Urinary bladder (tissue), 4 donors: ENCODE data around the gene FCRL1. TPM values are rescaled to one million over a fixed set of nuclear protein-coding genes. Genes with fewer than 3 reads are reported as not detected.

ENCODE experiments used
- DNase-seq: peaks from one replicate; pipeline ENCODE4 v3.0.0-alpha.2; 2015; ENCODE audit errors: extremely low spot score
- H3K27ac ChIP-seq: one replicate; pipeline ENCODE4 v1.5.1; 2013; ENCODE audit warnings: low read depth, mild to moderate bottlenecking, moderate library complexity
- H3K36me3 ChIP-seq: one replicate; pipeline ENCODE4 v1.6.1; 2013; ENCODE audit warnings: mild to moderate bottlenecking, moderate library complexity; ENCODE audit not compliant: insufficient read depth
- H3K4me1 ChIP-seq: one replicate; pipeline ENCODE4 v1.6.1; 2013; ENCODE audit warnings: mild to moderate bottlenecking, moderate library complexity; ENCODE audit not compliant: insufficient read depth
- H3K4me3 ChIP-seq: one replicate; pipeline ENCODE4 v1.5.1; 2013; ENCODE audit warnings: low read depth, low read length
- WGBS: extraction: QIAGEN DNeasy Blood & Tissue Kit; methylation state at CpG from one replicate; pipeline ENCODE4 v1.1.7; 2013; 5-methylcytosine and 5-hydroxymethylcytosine counted together
- polyA plus RNA-seq: library from polyadenylated mRNA; stranded (reverse); fragments of 200-250 nt; gene quantifications from one replicate; pipeline ENCODE4 v1.2.3, GENCODE V29; 2013
- total RNA-seq: library from RNA; depleted of rRNA; stranded (reverse); fragments of >200 nt; gene quantifications from one replicate; pipeline ENCODE4 v1.2.3, GENCODE V29; 2014
- donor health status: healthy with polysubstance abuse.
- donor health status: healthy.

The FCRL1 gene, protein sequence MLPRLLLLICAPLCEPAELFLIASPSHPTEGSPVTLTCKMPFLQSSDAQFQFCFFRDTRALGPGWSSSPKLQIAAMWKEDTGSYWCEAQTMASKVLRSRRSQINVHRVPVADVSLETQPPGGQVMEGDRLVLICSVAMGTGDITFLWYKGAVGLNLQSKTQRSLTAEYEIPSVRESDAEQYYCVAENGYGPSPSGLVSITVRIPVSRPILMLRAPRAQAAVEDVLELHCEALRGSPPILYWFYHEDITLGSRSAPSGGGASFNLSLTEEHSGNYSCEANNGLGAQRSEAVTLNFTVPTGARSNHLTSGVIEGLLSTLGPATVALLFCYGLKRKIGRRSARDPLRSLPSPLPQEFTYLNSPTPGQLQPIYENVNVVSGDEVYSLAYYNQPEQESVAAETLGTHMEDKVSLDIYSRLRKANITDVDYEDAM
- total RNA-seq, result 0.63 TPM
- polyA plus RNA-seq, result 0.10 TPM

GRCh38 chr1:157819896-157820295 is at the start of gene FCRL1:
Gene FCRL1 (minus strand): TSS chr1:157820120. CDS start chr1:157820037, 83 bp downstream.
- no peaks in the 10 kb centered on the region for H3K36me3 ChIP-seq
- no peaks in the 10 kb centered on the region for H3K4me1 ChIP-seq
- 65% methylated on average over 3 of the region's 3 CpGs for whole genome bisulfite sequencing
- no peak within 1 kb of the TSS for H3K4me3 ChIP-seq
- H3K27ac ChIP-seq, result no peak within 1 kb of the TSS
- no peak for DNase-seq

GRCh38 chr1:157868654-157869053 is 48.7 kb upstream of the FCRL1 start:
- no peak for DNase-seq
- 74% methylated on average over 1 of the region's 1 CpG for WGBS
- H3K4me3 ChIP-seq, result no peak overlapping the region
- H3K36me3 ChIP-seq, result no peaks in the 10 kb centered on the region
- no peaks in the 10 kb centered on the region for H3K4me1 ChIP-seq
- no peak overlapping the region for H3K27ac ChIP-seq

DNA sequence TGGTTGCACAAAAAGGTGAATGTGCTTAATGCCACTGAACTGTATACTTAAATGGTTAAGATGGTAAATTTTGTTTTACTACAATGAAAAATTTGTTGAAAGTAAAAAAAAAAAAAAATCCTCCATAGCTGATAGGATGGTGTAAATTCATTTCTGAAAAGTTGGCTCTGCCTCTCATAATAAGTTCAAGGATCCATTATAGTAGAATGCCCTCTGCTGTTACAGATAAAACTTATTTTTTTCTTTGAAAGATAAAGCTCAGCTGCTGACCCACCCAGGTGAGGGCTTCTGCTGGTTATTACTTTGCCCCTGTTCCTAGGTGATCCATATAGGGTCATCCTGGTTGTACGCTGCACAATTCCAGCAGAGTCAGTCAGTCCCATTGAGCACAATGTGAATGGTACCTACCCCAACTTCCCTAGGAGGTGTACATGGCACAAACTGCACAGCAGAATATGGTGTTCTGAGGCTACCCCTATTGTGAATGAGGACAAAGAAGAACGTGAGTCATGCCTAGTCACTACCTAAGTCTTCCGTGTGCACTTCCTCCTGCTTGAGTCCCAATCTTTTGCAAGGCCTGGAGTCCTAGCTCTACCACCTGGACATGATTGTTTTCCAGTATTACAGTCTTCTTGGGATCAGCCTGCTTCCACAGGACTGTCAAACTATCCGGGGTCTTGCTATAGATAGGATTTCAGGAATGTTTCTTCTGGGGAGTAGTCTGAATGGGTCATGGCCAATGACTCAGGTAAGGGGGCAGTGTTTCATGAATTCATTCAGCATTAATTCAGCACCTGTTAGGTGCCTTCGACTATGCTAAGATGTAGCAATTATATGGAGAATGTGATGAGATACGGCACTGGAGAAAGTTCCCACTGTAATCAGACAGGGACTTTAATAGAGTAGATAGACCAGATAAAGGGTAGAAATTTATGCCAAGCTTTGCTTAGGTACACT is 42.5 kb upstream of the FCRL1 start:
- no peak overlapping the region for H3K4me3 ChIP-seq
- no peak for DNase-seq
- H3K27ac ChIP-seq, result no peak overlapping the region
- WGBS, result 78% methylated on average over 6 of the region's 6 CpGs
- H3K4me1 ChIP-seq, result no peaks in the 10 kb centered on the region
- no peaks in the 10 kb centered on the region for H3K36me3 ChIP-seq

DNA sequence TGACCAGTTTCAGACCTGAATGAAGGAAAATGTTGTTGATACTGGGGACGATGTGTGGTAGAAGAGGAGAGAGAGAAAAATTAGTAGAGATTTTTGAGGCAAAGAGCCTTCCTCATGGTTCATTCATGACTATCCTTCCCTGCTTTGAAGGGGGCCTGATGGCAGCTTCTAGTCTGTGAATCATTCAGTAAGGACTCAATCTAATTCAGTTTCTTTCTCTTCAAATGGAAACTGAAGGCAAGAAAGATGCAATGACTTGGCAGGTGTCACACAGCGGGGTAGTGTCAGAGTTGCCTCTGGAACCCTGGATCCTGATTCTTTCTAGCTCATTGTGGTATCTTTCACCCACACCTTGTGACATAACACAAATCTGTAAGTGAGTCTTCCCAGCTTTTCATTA is 36.6 kb upstream of the FCRL1 start:
- Histone ChIP-seq H3K4me3 (no peak overlapping the region), H3K36me3 (no peaks in the 10 kb centered on the region), H3K27ac (no peak overlapping the region), H3K4me1 (no peaks in the 10 kb centered on the region)
- DNase-seq, result no peak
- 81% methylated on average over 2 of the region's 2 CpGs for WGBS

- H3K27ac ChIP-seq, result no peak overlapping the region
- WGBS, result 68% methylated on average over 3 of the region's 3 CpGs
- DNase-seq, result no peak
- H3K4me3 ChIP-seq, result no peak overlapping the region
- no peaks in the 10 kb centered on the region for H3K4me1 ChIP-seq
- no peaks in the 10 kb centered on the region for H3K36me3 ChIP-seq
These were observed 32.6 kb upstream of the FCRL1 start for GRCh38 chr1:157852476-157852875.

DNA sequence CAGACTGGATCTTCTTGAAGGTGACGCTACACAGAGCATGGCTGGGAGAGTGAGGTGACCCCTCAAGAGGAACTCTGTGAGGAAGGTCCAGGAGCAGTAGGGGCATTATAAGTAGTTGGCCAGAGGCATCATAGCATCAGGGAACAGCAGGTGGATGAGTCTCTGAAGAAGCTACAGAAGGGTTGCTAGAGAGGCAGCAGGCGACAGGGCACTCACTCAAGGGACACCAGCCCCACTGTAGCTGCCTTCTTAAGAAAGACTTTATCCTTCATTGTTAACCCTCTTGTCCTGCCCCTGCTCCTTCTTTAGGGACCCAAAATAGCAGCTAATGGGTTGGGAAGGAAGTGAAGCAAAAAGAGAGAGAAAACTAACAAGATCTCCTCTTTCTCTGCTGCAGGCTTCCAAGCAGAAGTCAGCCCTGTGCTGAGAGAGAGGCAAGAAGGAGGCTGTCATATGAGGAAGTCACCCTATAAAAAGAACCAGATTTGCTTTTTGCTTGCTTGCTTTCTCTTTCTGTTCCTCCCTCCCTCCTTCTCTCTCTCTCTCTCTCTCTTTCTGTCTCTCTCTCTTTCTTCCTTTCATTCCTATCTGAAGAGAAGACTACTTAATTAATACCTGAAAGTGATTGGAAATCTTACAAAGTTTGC is 29.4 kb upstream of the FCRL1 start:
- no peaks in the 10 kb centered on the region for H3K4me1 ChIP-seq
- H3K4me3 ChIP-seq, result no peak overlapping the region
- DNase-seq, result no peak
- 89% methylated on average over 2 of the region's 2 CpGs for WGBS
- no peaks in the 10 kb centered on the region for H3K36me3 ChIP-seq
- H3K27ac ChIP-seq, result no peak overlapping the region

DNA sequence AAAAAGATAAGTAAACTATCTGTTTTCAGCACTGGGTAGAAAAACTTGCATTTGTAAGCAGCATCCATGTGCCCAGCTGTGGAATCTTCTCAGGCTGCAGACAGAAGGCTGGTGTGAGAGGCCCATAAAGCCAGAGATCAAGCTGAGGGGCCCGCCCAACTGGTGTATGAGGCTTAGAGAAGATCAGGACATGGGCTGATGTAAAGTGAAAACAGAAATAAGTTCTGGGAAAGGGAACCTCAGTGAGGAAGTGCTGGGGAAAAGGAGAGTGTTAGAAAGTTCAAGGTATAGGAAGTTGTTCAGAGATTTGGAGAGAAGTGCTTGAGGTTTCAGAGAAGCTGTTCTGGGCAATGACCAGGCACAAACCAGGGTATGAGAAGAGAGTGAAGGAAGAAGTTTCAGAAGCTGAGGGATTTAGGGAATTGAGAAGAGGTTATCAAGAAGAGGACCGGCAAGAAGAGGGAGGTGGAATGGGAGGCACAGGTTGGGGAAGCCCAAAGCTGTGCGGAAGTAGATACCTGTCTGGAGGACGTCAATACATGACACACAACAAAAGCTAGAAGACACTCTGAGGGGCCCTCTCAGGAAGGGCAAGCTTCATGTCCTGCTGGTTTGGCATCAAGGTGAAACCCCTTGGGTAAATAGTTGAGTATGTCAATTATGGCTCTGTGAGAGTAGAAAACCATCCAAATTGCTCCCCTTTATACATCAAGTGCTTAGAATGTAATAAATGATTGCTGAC is 24.3 kb upstream of the FCRL1 start:
- H3K4me3 ChIP-seq, result no peak overlapping the region
- DNase-seq, result no peak
- no peaks in the 10 kb centered on the region for H3K36me3 ChIP-seq
- no peaks in the 10 kb centered on the region for H3K4me1 ChIP-seq
- 72% methylated on average over 4 of the region's 4 CpGs for WGBS
- no peak overlapping the region for H3K27ac ChIP-seq

DNA sequence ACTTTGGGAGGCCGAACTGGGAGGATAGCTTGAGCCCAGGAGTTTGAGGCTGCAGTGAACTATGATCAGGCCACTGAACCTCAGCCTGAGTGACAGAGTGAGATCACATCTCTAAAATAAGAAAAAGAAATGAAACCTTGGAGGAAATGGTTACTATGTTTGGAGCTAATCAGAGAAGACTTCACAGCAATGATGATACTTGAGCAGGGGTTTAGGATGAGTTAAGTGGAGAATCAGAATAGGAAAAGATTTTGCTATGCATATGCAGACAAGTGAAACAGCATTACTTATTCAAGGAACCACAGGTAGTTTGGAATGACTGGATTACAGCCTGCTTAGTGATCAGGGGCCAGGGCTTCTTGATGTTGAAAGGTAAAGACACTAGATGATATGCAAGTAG is 23.0 kb upstream of the FCRL1 start:
- H3K36me3 ChIP-seq, result no peaks in the 10 kb centered on the region
- H3K4me1 ChIP-seq, result no peaks in the 10 kb centered on the region
- 82% methylated on average over 1 of the region's 1 CpG for WGBS
- H3K4me3 ChIP-seq, result no peak overlapping the region
- DNase-seq, result no peak
- no peak overlapping the region for H3K27ac ChIP-seq

DNA sequence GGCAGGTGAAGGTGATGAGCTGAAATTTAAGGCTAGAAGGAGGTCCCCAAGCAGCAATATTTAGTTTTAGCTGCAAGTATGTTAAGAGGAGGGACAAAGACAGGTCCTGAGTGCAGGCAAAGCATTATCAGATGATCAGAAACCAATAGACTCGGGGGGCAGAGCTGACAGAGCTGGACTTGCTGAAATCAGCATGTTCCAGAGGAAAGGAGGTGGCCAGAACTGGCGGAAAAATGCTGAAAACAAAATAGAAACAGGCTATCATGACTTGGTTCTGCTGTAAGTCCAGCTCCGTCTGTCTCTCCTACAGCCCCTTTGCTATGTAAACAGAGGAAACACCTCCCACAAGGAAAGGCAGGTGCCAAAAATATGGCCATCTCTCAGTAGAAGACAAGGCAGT is 21.8 kb upstream of the FCRL1 start, which contains the start of gene CD5L:
Gene CD5L (minus strand): TSS at position 101 of the 400 bp plus-strand sequence. CDS start 107 bp downstream, outside the sequence.
- no peak for DNase-seq
- 46% methylated on average over 3 of the region's 3 CpGs for WGBS
- Histone ChIP-seq H3K27ac (no peak within 1 kb of the TSS), H3K4me3 (no peak within 1 kb of the TSS), H3K4me1 (no peaks in the 10 kb centered on the region), H3K36me3 (no peaks in the 10 kb centered on the region)

DNA sequence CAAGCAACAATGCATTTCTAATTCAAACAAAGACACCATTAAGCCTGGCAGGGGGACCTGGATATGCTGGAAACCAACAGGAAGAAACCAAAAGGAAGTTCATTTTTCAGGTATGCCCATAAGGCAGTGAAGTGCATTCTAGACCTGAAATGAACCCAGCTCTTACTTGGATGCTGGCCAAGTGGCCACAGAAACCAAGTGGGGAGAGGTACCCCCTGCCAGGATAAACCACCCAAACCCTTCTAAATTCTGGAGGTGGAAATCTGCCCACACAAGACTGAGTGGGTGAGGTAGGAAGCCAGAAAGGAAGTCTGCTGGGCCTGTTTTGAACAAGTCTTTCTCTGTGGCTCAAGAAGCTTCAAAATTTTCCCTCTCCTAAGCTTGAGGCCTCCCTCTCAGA is 19.0 kb upstream of the FCRL1 start:
- Histone ChIP-seq H3K36me3 (no peaks in the 10 kb centered on the region), H3K4me1 (no peaks in the 10 kb centered on the region), H3K4me3 (no peak overlapping the region), H3K27ac (no peak overlapping the region)
- no peak for DNase-seq

- DNase-seq, result no peak
- H3K27ac ChIP-seq, result no peak overlapping the region
- 76% methylated on average over 12 of the region's 12 CpGs for WGBS
- no peaks in the 10 kb centered on the region for H3K4me1 ChIP-seq
- H3K4me3 ChIP-seq, result no peak overlapping the region
- no peaks in the 10 kb centered on the region for H3K36me3 ChIP-seq
These were observed 14.5 kb upstream of the FCRL1 start for GRCh38 chr1:157834430-157834829.

GRCh38 chr1:157833145-157833544 is 13.2 kb upstream of the FCRL1 start:
- DNase-seq, result no peak
- H3K36me3 ChIP-seq, result no peaks in the 10 kb centered on the region
- no peak overlapping the region for H3K27ac ChIP-seq
- no peak overlapping the region for H3K4me3 ChIP-seq
- no peaks in the 10 kb centered on the region for H3K4me1 ChIP-seq
- 76% methylated on average over 6 of the region's 6 CpGs for WGBS
